Right ventricle myocardium superior (tissue), 1 donor: ENCODE results near the gene ZCCHC8. TPM values are rescaled to one million over a fixed set of nuclear protein-coding genes. Genes with fewer than 3 reads are reported as not detected.
A peak's percentile ranks its signal among the peaks of the same experiment; 100 is the strongest.

Source experiments
- ATAC-seq: fragments of 200-7000 bp; cut with Tn5 transposase; one replicate; pipeline ENCODE4 v1.9.1; 2020; ENCODE audit warnings: mild to moderate bottlenecking; ENCODE audit not compliant: poor library complexity
- DNase-seq: peaks from one replicate; pipeline ENCODE4 v3.0.0-alpha.2; 2020
- intact Hi-C: fragments of 100-400 bp; cut with DNase I; formaldehyde crosslinking; loops from one replicate; pipeline ENCODE4 v1.11.2; 2022
- long read RNA-seq: library from polyadenylated mRNA; unstranded; transcript quantifications from one replicate; pipeline ENCODE4 v2.0.0, GENCODE V29; 2021
- total RNA-seq: library from RNA; stranded (reverse); fragmentation: NEBNext Ultra II Directional; extraction: Animal tissue kit (Norgen Biotek cat#: 25700); gene quantifications from one replicate; pipeline ENCODE4 v1.2.1, GENCODE V29; 2021
- donor health status: DM: no; HTN: yes; CAD: no; lungs with severe emphysema.

The ZCCHC8 gene
- 8.0 TPM for total RNA-seq
- long read RNA-seq, transcript ZCCHC8-210 (14 exons, 2,955 nt), result major isoform, 9 of 13 reads
- long read RNA-seq, partial matches to known transcripts, result 0 of 13 reads
- long read RNA-seq, other reads (novel, unspliced or antisense), result 4 of 13 reads

GRCh38 chr12:122500685-122501488 lies at the start of gene ZCCHC8:
TSS of gene ZCCHC8 (minus strand) at chr12:122500932. CDS start at chr12:122500840, 92 bp downstream.
- DNase-seq (peak; percentile 98), ATAC-seq (peak; percentile 99)
- intact Hi-C loops, result no loop called here

GRCh38 chr12:122547330-122547729 lies 46.6 kb upstream of the ZCCHC8 start:
- ATAC-seq (no peak), DNase-seq (no peak)
- intact Hi-C loops, result no loop called here

- ATAC-seq (no peak), DNase-seq (no peak)
- intact Hi-C loops, result no loop called here
These were observed 45.1 kb upstream of the ZCCHC8 start for GRCh38 chr12:122545855-122546254.

GRCh38 chr12:122544537-122544936 lies 43.8 kb upstream of the ZCCHC8 start:
- ATAC-seq (no peak), DNase-seq (no peak)
- intact Hi-C loops, result no loop called here

GRCh38 chr12:122538496-122538895 lies 37.8 kb upstream of the ZCCHC8 start:
- ATAC-seq, result no peak

GRCh38 chr12:122537021-122537420 lies 36.3 kb upstream of the ZCCHC8 start:
- ATAC-seq (no peak), DNase-seq (no peak)
- intact Hi-C loops, result no loop called here

More at GRCh38 chr12:122538496-122538895, 37.8 kb upstream of the ZCCHC8 start:
- DNase-seq, result no peak
- intact Hi-C loops, result no loop called here

GRCh38 chr12:122533856-122534255 lies 33.1 kb upstream of the ZCCHC8 start:
- no peak for ATAC-seq
- DNase-seq, result no peak
- intact Hi-C loops, result no loop called here

- DNase-seq, result no peak
- intact Hi-C loops, result no loop called here
- ATAC-seq, result no peak
These were observed 28.3 kb upstream of the ZCCHC8 start for GRCh38 chr12:122528992-122529391.

- intact Hi-C loops, result no loop called here
These were observed 27.9 kb upstream of the ZCCHC8 start for GRCh38 chr12:122528582-122528981.

GRCh38 chr12:122527478-122527944 lies 26.8 kb upstream of the ZCCHC8 start:
- ATAC-seq, result no peak
- DNase-seq, result no peak
- intact Hi-C loops, result no loop called here

More at GRCh38 chr12:122528582-122528981, 27.9 kb upstream of the ZCCHC8 start:
- no peak for ATAC-seq
- DNase-seq, result no peak

- DNase-seq, result peak; percentile 97
- intact Hi-C loops, result no loop called here
- peak; percentile 98 for ATAC-seq
These were observed 26.1 kb upstream of the ZCCHC8 start, which contains the start of the genes KNTC1 and RSRC2 for GRCh38 chr12:122526683-122527477. TSS of gene KNTC1 (plus strand) at chr12:122527249. CDS start at chr12:122530064, 2,815 bp downstream. TSS of gene RSRC2 (minus strand) at chr12:122526936. CDS start at chr12:122526853, 83 bp downstream.

- intact Hi-C loops, result no loop called here
- no peak for ATAC-seq
- DNase-seq, result no peak
These were observed 23.4 kb upstream of the ZCCHC8 start for GRCh38 chr12:122523846-122524718.

- ATAC-seq, result no peak
- intact Hi-C loops, result no loop called here
- no peak for DNase-seq
These were observed 22.5 kb upstream of the ZCCHC8 start for GRCh38 chr12:122523280-122523679.

GRCh38 chr12:122520676-122521075 lies 19.9 kb upstream of the ZCCHC8 start:
- DNase-seq, result no peak
- no peak for ATAC-seq
- intact Hi-C loops, result no loop called here

GRCh38 chr12:122519418-122519817 lies 18.7 kb upstream of the ZCCHC8 start:
- intact Hi-C loops, result no loop called here
- DNase-seq (no peak), ATAC-seq (no peak)

- no peak for DNase-seq
- intact Hi-C loops, result no loop called here
- ATAC-seq, result no peak
These were observed 18.2 kb upstream of the ZCCHC8 start for GRCh38 chr12:122518908-122519307.

GRCh38 chr12:122517877-122518276 lies 17.1 kb upstream of the ZCCHC8 start:
- ATAC-seq, result no peak
- intact Hi-C loops, result no loop called here
- DNase-seq, result no peak
